ENCODE measurements around the gene HECTD4. TPM values are rescaled to one million over a fixed set of nuclear protein-coding genes. Genes with fewer than 3 reads are reported as not detected.

HECTD4 gene
- total RNA-seq, 2 experiments from 2014 or later = 34.5 to 62.4 TPM

DNA sequence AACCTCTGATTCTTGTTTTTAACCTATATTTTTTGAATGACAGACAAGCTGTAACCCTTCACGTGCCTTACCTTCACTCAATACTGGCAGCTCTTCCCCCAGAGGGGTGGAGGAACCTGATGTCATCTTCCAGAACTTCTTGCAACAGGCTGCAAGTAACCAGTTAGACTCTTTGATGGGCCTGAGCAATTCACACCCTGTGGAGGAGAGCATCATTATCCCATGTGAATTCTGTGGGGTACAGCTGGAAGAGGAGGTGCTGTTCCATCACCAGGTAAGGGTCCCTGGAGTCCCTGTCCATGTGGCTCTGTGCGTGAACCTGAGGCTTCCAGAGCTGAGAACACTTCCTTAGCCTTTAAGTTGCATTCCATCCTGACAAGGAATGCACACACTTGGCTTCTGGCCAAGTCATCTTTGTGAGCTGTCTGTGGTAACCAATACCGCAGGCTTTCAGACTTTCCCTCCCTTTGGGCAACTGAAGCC is 234.2 kb downstream of the HECTD4 start:
- no peak overlapping the region for H3K4me3 ChIP-seq (ENCODE audit: low read depth, low read length, poor library complexity, severe bottlenecking)
- ChIA-PET CTCF (ENCODE audit: unreplicated experiment) (no interaction called here), POLR2A (no interaction called here)
- no peak for DNase-seq (ENCODE audit: low spot score)
- H3K36me3 ChIP-seq (ENCODE audit: insufficient read depth, low read length) = peaks cover 76% of the 10 kb centered on the region
- TF ChIP-seq, protein P1, sequence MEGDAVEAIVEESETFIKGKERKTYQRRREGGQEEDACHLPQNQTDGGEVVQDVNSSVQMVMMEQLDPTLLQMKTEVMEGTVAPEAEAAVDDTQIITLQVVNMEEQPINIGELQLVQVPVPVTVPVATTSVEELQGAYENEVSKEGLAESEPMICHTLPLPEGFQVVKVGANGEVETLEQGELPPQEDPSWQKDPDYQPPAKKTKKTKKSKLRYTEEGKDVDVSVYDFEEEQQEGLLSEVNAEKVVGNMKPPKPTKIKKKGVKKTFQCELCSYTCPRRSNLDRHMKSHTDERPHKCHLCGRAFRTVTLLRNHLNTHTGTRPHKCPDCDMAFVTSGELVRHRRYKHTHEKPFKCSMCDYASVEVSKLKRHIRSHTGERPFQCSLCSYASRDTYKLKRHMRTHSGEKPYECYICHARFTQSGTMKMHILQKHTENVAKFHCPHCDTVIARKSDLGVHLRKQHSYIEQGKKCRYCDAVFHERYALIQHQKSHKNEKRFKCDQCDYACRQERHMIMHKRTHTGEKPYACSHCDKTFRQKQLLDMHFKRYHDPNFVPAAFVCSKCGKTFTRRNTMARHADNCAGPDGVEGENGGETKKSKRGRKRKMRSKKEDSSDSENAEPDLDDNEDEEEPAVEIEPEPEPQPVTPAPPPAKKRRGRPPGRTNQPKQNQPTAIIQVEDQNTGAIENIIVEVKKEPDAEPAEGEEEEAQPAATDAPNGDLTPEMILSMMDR (conservative IDR thresholded peaks at IDR 0.05; ENCODE audit: low read length) = no peak
- TF ChIP-seq EZH2phosphoT487 (IDR thresholded peaks at IDR 0.05; ENCODE audit: borderline replicate concordance, low read depth, low read length) = no peak
- H3K4me2 ChIP-seq (ENCODE audit: low read length) = no peak overlapping the region
- no peaks in the 10 kb centered on the region for H4K20me1 ChIP-seq (ENCODE audit: insufficient read depth, low read length)
- H3K27ac ChIP-seq (ENCODE audit: low read depth, low read length, poor library complexity, severe bottlenecking) = no peak overlapping the region
- H3K9me3 ChIP-seq (ENCODE audit: low read length) = no peaks in the 10 kb centered on the region
- H2AFZ ChIP-seq (ENCODE audit: low read length) = no peak overlapping the region
- BruUV-seq (replicated peaks) = no TSS peak
- no peaks in the 10 kb centered on the region for H3K4me1 ChIP-seq (ENCODE audit: insufficient read depth, low read length, poor library complexity, severe bottlenecking)
- H3K9me2 ChIP-seq (ENCODE audit: insufficient read depth, low read length) = no peaks in the 10 kb centered on the region
- intact Hi-C loops (cut with micrococcal nuclease; ENCODE audit: unreplicated experiment) = no loop called here
- H3K79me2 ChIP-seq (ENCODE audit: insufficient read depth, low read depth, low read length) = no peaks in the 10 kb centered on the region

- Histone ChIP-seq H3K27ac (ENCODE audit: low read depth, low read length, poor library complexity, severe bottlenecking) (no peak overlapping the region), H3K79me2 (ENCODE audit: insufficient read depth, low read depth, low read length) (no peaks in the 10 kb centered on the region), H3K4me3 (ENCODE audit: low read depth, low read length, poor library complexity, severe bottlenecking) (no peak overlapping the region), H2AFZ (ENCODE audit: low read length) (no peak overlapping the region), H3K36me3 (ENCODE audit: insufficient read depth, low read length) (peaks cover 68% of the 10 kb centered on the region), H3K9me2 (ENCODE audit: insufficient read depth, low read length) (no peaks in the 10 kb centered on the region), H4K20me1 (ENCODE audit: insufficient read depth, low read length) (no peaks in the 10 kb centered on the region), H3K9me3 (ENCODE audit: low read length) (no peaks in the 10 kb centered on the region), H3K4me1 (ENCODE audit: insufficient read depth, low read length, poor library complexity, severe bottlenecking) (no peaks in the 10 kb centered on the region), H3K4me2 (ENCODE audit: low read length) (no peak overlapping the region)
- DNase-seq (ENCODE audit: low spot score) = no peak
- intact Hi-C loops (cut with micrococcal nuclease; ENCODE audit: unreplicated experiment) = no loop called here
- ChIA-PET CTCF (ENCODE audit: unreplicated experiment) (no interaction called here), POLR2A (interaction anchor here (0.7 kb wide), 1 partner anchor 16 kb away, joined by 5 read pairs; no protein-coding TSS in a partner anchor)
- TF ChIP-seq, protein P1 (conservative IDR thresholded peaks at IDR 0.05; ENCODE audit: low read length) = no peak
- no peak for TF ChIP-seq EZH2phosphoT487 (IDR thresholded peaks at IDR 0.05; ENCODE audit: borderline replicate concordance, low read depth, low read length)
- BruUV-seq (replicated peaks) = no TSS peak
These were observed 236.1 kb downstream of the HECTD4 start for GRCh38 chr12:112146123-112146522.

- POLR2A ChIA-PET = interaction anchor here (0.7 kb wide), 1 partner anchor 364 kb away, joined by 3 read pairs; no protein-coding TSS in a partner anchor
- intact Hi-C loops (cut with micrococcal nuclease; ENCODE audit: unreplicated experiment) = no loop called here
- Histone ChIP-seq H3K79me2 (ENCODE audit: insufficient read depth, low read depth, low read length) (no peaks in the 10 kb centered on the region), H3K36me3 (ENCODE audit: insufficient read depth, low read length) (peaks cover 51% of the 10 kb centered on the region), H3K4me1 (ENCODE audit: insufficient read depth, low read length, poor library complexity, severe bottlenecking) (no peaks in the 10 kb centered on the region), H3K4me2 (ENCODE audit: low read length) (no peak overlapping the region), H2AFZ (ENCODE audit: low read length) (no peak overlapping the region), H3K27ac (ENCODE audit: low read depth, low read length, poor library complexity, severe bottlenecking) (no peak overlapping the region), H3K9me2 (ENCODE audit: insufficient read depth, low read length) (no peaks in the 10 kb centered on the region), H3K4me3 (ENCODE audit: low read depth, low read length, poor library complexity, severe bottlenecking) (no peak overlapping the region), H4K20me1 (ENCODE audit: insufficient read depth, low read length) (no peaks in the 10 kb centered on the region), H3K9me3 (ENCODE audit: low read length) (no peaks in the 10 kb centered on the region)
- CTCF ChIA-PET (ENCODE audit: unreplicated experiment) = no interaction called here
- DNase-seq (ENCODE audit: low spot score) = no peak
- BruUV-seq (replicated peaks) = no TSS peak
- TF ChIP-seq EZH2phosphoT487 (IDR thresholded peaks at IDR 0.05; ENCODE audit: borderline replicate concordance, low read depth, low read length) = no peak
- TF ChIP-seq, protein P1 (conservative IDR thresholded peaks at IDR 0.05; ENCODE audit: low read length) = no peak
These were observed 241.5 kb downstream of the HECTD4 start for GRCh38 chr12:112140728-112141127.
